SJCRH30 (cell line): ENCODE measurements around the gene PEX14. TPM values are rescaled to one million over a fixed set of nuclear protein-coding genes. Genes with fewer than 3 reads are reported as not detected.

Experiments
- DNase-seq, 2 experiments: peaks; one replicate each; pipeline ENCODE4 v3.0.0-alpha.2; 2015 to 2020
- H3K27ac ChIP-seq: fragments of 250-450 bp; sonication (Bioruptor Pico); 2 replicates; pipeline ENCODE4 v1.5.1; 2020; ENCODE audit warnings: mild to moderate bottlenecking, moderate library complexity
- H3K27me3 ChIP-seq: fragments of 250-450 bp; sonication (Bioruptor Pico); 2 replicates; pipeline ENCODE4 v1.5.1; 2020; ENCODE audit warnings: mild to moderate bottlenecking, moderate library complexity
- H3K36me3 ChIP-seq: fragments of 250-450 bp; sonication (Bioruptor Pico); 2 replicates; pipeline ENCODE4 v1.5.1; 2020; ENCODE audit warnings: mild to moderate bottlenecking, moderate library complexity
- H3K4me1 ChIP-seq: fragments of 250-450 bp; sonication (Bioruptor Pico); 2 replicates; pipeline ENCODE4 v1.5.1; 2020; ENCODE audit warnings: mild to moderate bottlenecking, moderate library complexity
- H3K4me3 ChIP-seq: fragments of 250-450 bp; sonication (Bioruptor Pico); 2 replicates; pipeline ENCODE4 v1.5.1; 2020; ENCODE audit warnings: mild to moderate bottlenecking, moderate library complexity
- H3K9me3 ChIP-seq: fragments of 250-450 bp; sonication (Bioruptor Pico); replicated peaks from 2 replicates; pipeline ENCODE4 v1.5.1; 2020; ENCODE audit warnings: mild to moderate bottlenecking, moderate library complexity
- total RNA-seq: library from RNA; depleted of rRNA; stranded (reverse); fragments of >200 nt; shearing (Covaris generic); gene quantifications from 2 replicates; pipeline ENCODE4 v1.2.3, GENCODE V29; 2014

PEX14 gene
- total RNA-seq, 1 experiment from 2014 or later: 14.6 TPM

GRCh38 chr1:10529765-10530164 lies 55.0 kb downstream of the PEX14 start:
- Histone ChIP-seq H3K27me3 (no peaks in the 10 kb centered on the region), H3K4me3 (no peak overlapping the region), H3K9me3 (no peaks in the 10 kb centered on the region), H3K27ac (no peak overlapping the region), H3K36me3 (no peaks in the 10 kb centered on the region), H3K4me1 (peaks cover 40% of the 10 kb centered on the region)
- DNase-seq: no peak

- H3K4me1 ChIP-seq: peaks cover 40% of the 10 kb centered on the region
- H3K9me3 ChIP-seq: no peaks in the 10 kb centered on the region
- H3K36me3 ChIP-seq: no peaks in the 10 kb centered on the region
- H3K4me3 ChIP-seq: no peak overlapping the region
- H3K27ac ChIP-seq: peak overlapping the region; percentile 40
- peak; percentile 38 to 43 for DNase-seq
- H3K27me3 ChIP-seq: no peaks in the 10 kb centered on the region
Measured at GRCh38 chr1:10530281-10530740, 55.6 kb downstream of the PEX14 start.

GRCh38 chr1:10530756-10531495 lies 56.2 kb downstream of the PEX14 start:
- Histone ChIP-seq H3K4me3 (no peak overlapping the region), H3K27ac (peak overlapping the region; percentile 40), H3K27me3 (no peaks in the 10 kb centered on the region), H3K36me3 (no peaks in the 10 kb centered on the region), H3K4me1 (peaks cover 44% of the 10 kb centered on the region), H3K9me3 (no peaks in the 10 kb centered on the region)
- DNase-seq: peak; percentile 40 to 42

- no peak overlapping the region for H3K27ac ChIP-seq
- no peaks in the 10 kb centered on the region for H3K9me3 ChIP-seq
- peaks cover 56% of the 10 kb centered on the region for H3K4me1 ChIP-seq
Measured at GRCh38 chr1:10532362-10532761, 57.6 kb downstream of the PEX14 start.

GRCh38 chr1:10534519-10534918 lies 59.8 kb downstream of the PEX14 start:
- DNase-seq: no peak
- peaks cover 54% of the 10 kb centered on the region for H3K4me1 ChIP-seq

More at GRCh38 chr1:10532362-10532761, 57.6 kb downstream of the PEX14 start:
- Histone ChIP-seq H3K27me3 (no peaks in the 10 kb centered on the region), H3K4me3 (no peak overlapping the region), H3K36me3 (no peaks in the 10 kb centered on the region)
- DNase-seq: no peak

GRCh38 chr1:10536133-10536770 lies 61.5 kb downstream of the PEX14 start:
- H3K9me3 ChIP-seq: no peaks in the 10 kb centered on the region
- peaks cover 12% of the 10 kb centered on the region; the same call in 1 of the 2 replicates for H3K36me3 ChIP-seq
- H3K4me3 ChIP-seq: no peak overlapping the region
- H3K27me3 ChIP-seq: no peaks in the 10 kb centered on the region
- peaks cover 44% of the 10 kb centered on the region for H3K4me1 ChIP-seq
- H3K27ac ChIP-seq: peak overlapping the region; percentile 56
- peak in 1 of 2 experiments; percentile 46 for DNase-seq

More at GRCh38 chr1:10534519-10534918, 59.8 kb downstream of the PEX14 start:
- no peaks in the 10 kb centered on the region for H3K27me3 ChIP-seq
- H3K9me3 ChIP-seq: no peaks in the 10 kb centered on the region
- H3K36me3 ChIP-seq: 0 out of 2 replicates have a peak, but pooled peaks cover 6% of the 10 kb centered on the region
- H3K4me3 ChIP-seq: no peak overlapping the region
- no peak overlapping the region for H3K27ac ChIP-seq

- H3K36me3 ChIP-seq: peaks cover 16% of the 10 kb centered on the region; the same call in 1 of the 2 replicates
- peak overlapping the region; percentile 56 for H3K27ac ChIP-seq
- H3K4me1 ChIP-seq: peaks cover 40% of the 10 kb centered on the region
- no peaks in the 10 kb centered on the region for H3K27me3 ChIP-seq
- DNase-seq: peak; percentile 76 to 83
- no peak overlapping the region for H3K4me3 ChIP-seq
- H3K9me3 ChIP-seq: no peaks in the 10 kb centered on the region
Measured at GRCh38 chr1:10537082-10537766, 62.5 kb downstream of the PEX14 start.

- no peak for DNase-seq
- Histone ChIP-seq H3K4me3 (no peak overlapping the region), H3K4me1 (peaks cover 40% of the 10 kb centered on the region), H3K27me3 (no peaks in the 10 kb centered on the region), H3K27ac (no peak overlapping the region), H3K9me3 (no peaks in the 10 kb centered on the region), H3K36me3 (peaks cover 16% of the 10 kb centered on the region; the same call in 1 of the 2 replicates)
Measured at GRCh38 chr1:10538646-10539355, 64.1 kb downstream of the PEX14 start.

GRCh38 chr1:10539411-10540043 lies 64.8 kb downstream of the PEX14 start:
- Histone ChIP-seq H3K4me1 (peaks cover 40% of the 10 kb centered on the region), H3K36me3 (peaks cover 16% of the 10 kb centered on the region; the same call in 1 of the 2 replicates), H3K4me3 (no peak overlapping the region), H3K27me3 (no peaks in the 10 kb centered on the region), H3K9me3 (no peaks in the 10 kb centered on the region), H3K27ac (no peak overlapping the region)
- DNase-seq: no peak

GRCh38 chr1:10540277-10541005 lies 65.7 kb downstream of the PEX14 start:
- no peak for DNase-seq
- no peak overlapping the region for H3K27ac ChIP-seq

GRCh38 chr1:10541286-10541685 lies 66.5 kb downstream of the PEX14 start:
- Histone ChIP-seq H3K27me3 (no peaks in the 10 kb centered on the region), H3K4me1 (peaks cover 32% of the 10 kb centered on the region), H3K36me3 (peaks cover 16% of the 10 kb centered on the region; the same call in 1 of the 2 replicates), H3K27ac (no peak overlapping the region), H3K9me3 (no peaks in the 10 kb centered on the region), H3K4me3 (no peak overlapping the region)
- no peak for DNase-seq

More at GRCh38 chr1:10540277-10541005, 65.7 kb downstream of the PEX14 start:
- Histone ChIP-seq H3K27me3 (no peaks in the 10 kb centered on the region), H3K4me1 (peaks cover 40% of the 10 kb centered on the region), H3K9me3 (no peaks in the 10 kb centered on the region), H3K36me3 (peaks cover 16% of the 10 kb centered on the region; the same call in 1 of the 2 replicates), H3K4me3 (no peak overlapping the region)

GRCh38 chr1:10544239-10544638 lies 69.5 kb downstream of the PEX14 start:
- no peak overlapping the region for H3K4me3 ChIP-seq
- DNase-seq: no peak

GRCh38 chr1:10546896-10547295 lies 72.1 kb downstream of the PEX14 start:
- no peak overlapping the region for H3K4me3 ChIP-seq
- no peak for DNase-seq
- no peak overlapping the region for H3K27ac ChIP-seq
- H3K4me1 ChIP-seq: no peaks in the 10 kb centered on the region
- no peaks in the 10 kb centered on the region for H3K9me3 ChIP-seq
- H3K36me3 ChIP-seq: peaks cover 8% of the 10 kb centered on the region; the same call in 1 of the 2 replicates
- H3K27me3 ChIP-seq: no peaks in the 10 kb centered on the region

More at GRCh38 chr1:10544239-10544638, 69.5 kb downstream of the PEX14 start:
- H3K9me3 ChIP-seq: no peaks in the 10 kb centered on the region
- H3K27ac ChIP-seq: no peak overlapping the region
- H3K27me3 ChIP-seq: no peaks in the 10 kb centered on the region
- H3K36me3 ChIP-seq: peaks cover 16% of the 10 kb centered on the region; the same call in 1 of the 2 replicates
- peaks cover 8% of the 10 kb centered on the region for H3K4me1 ChIP-seq
